Astrocyte (in vitro differentiated cells and primary cell): ENCODE data around the gene PEBP1.

Source experiments
- CTCF ChIP-seq: IDR thresholded peaks from 2 replicates; pipeline ENCODE4 v1.5.1; 2011; ENCODE audit warnings: low read depth, mild to moderate bottlenecking, inconsistent platforms, low read length, moderate library complexity; ENCODE audit not compliant: insufficient read depth
- EZH2 ChIP-seq: IDR thresholded peaks from 2 replicates; pipeline ENCODE4 v1.6.1; 2012; ENCODE audit warnings: mild to moderate bottlenecking, low read length, inconsistent platforms; ENCODE audit not compliant: insufficient read depth

DNA sequence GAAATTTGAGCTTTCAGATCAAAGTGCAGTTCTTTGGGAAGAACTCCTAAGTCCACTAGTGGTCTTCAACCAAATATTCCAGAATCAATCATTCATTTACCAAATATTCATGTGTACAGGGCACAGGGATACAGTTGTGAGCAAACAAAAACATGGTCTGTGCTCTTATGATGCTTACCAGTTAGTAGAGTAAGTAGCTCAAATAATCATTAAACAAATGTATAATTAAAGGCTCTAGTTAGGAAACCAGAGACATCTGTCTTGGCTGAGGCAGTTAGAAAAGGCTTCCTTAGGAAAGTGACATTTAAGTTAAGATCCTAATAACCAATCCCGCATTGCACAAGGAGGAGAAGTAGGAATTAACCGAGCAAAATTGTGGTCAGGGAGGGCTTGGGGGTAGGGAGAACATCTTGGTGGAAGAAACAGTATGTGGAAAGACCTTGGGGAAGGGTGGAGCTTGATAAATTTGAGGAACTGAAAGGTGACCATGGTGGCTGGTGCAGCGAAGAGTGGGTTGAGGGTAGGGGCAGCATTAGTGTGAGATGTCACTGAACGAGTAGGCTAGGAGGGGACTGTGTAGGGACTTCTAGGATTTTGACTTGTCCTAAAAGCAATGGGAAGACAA lies 40.0 kb downstream of the PEBP1 start:
- TF ChIP-seq CTCF (no peak), EZH2 (no peak)
